ENCODE results near the gene RHBDF2. TPM values are rescaled to one million over a fixed set of nuclear protein-coding genes. Genes with fewer than 3 reads are reported as not detected.

Gene RHBDF2
- total RNA-seq, 2 experiments from 2014 or later = 144 to 173 TPM

GRCh38 chr17:76446449-76447231 is 54.6 kb downstream of the RHBDF2 start:
- no peak overlapping the region for H3K27ac ChIP-seq (ENCODE audit: low read depth, low read length, poor library complexity, severe bottlenecking)
- peaks cover 100% of the 10 kb centered on the region for H3K79me2 ChIP-seq (ENCODE audit: insufficient read depth, low read depth, low read length)
- peak overlapping the region; percentile 86; the same call in 1 of the 2 replicates for H3K4me2 ChIP-seq (ENCODE audit: low read length)
- TF ChIP-seq, protein P1, sequence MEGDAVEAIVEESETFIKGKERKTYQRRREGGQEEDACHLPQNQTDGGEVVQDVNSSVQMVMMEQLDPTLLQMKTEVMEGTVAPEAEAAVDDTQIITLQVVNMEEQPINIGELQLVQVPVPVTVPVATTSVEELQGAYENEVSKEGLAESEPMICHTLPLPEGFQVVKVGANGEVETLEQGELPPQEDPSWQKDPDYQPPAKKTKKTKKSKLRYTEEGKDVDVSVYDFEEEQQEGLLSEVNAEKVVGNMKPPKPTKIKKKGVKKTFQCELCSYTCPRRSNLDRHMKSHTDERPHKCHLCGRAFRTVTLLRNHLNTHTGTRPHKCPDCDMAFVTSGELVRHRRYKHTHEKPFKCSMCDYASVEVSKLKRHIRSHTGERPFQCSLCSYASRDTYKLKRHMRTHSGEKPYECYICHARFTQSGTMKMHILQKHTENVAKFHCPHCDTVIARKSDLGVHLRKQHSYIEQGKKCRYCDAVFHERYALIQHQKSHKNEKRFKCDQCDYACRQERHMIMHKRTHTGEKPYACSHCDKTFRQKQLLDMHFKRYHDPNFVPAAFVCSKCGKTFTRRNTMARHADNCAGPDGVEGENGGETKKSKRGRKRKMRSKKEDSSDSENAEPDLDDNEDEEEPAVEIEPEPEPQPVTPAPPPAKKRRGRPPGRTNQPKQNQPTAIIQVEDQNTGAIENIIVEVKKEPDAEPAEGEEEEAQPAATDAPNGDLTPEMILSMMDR (conservative IDR thresholded peaks at IDR 0.05; ENCODE audit: low read length) = no peak
- TF ChIP-seq EZH2phosphoT487 (IDR thresholded peaks at IDR 0.05; ENCODE audit: borderline replicate concordance, low read depth, low read length) = no peak
- no TSS peak for BruUV-seq (replicated peaks)
- H3K4me3 ChIP-seq (ENCODE audit: low read depth, low read length, poor library complexity, severe bottlenecking) = no peak overlapping the region
- intact Hi-C loops (cut with micrococcal nuclease; ENCODE audit: unreplicated experiment) = no loop called here
- CTCF ChIA-PET (ENCODE audit: unreplicated experiment) = interaction anchor here (0.6 to 0.9 kb wide), 2 partner anchors 12 to 38 kb away, joined by 3 read pairs; no protein-coding TSS in a partner anchor
- DNase-seq (ENCODE audit: low spot score) = no peak
- no peak overlapping the region for H2AFZ ChIP-seq (ENCODE audit: low read length)
- POLR2A ChIA-PET = no interaction called here
- peaks cover 28% of the 10 kb centered on the region; the same call in 1 of the 2 replicates for H3K36me3 ChIP-seq (ENCODE audit: insufficient read depth, low read length)
- H4K20me1 ChIP-seq (ENCODE audit: insufficient read depth, low read length) = peaks cover 64% of the 10 kb centered on the region
- H3K4me1 ChIP-seq (ENCODE audit: insufficient read depth, low read length, poor library complexity, severe bottlenecking) = peaks cover 94% of the 10 kb centered on the region
- H3K9me2 ChIP-seq (ENCODE audit: insufficient read depth, low read length) = no peaks in the 10 kb centered on the region
- no peaks in the 10 kb centered on the region for H3K9me3 ChIP-seq (ENCODE audit: low read length)

DNA sequence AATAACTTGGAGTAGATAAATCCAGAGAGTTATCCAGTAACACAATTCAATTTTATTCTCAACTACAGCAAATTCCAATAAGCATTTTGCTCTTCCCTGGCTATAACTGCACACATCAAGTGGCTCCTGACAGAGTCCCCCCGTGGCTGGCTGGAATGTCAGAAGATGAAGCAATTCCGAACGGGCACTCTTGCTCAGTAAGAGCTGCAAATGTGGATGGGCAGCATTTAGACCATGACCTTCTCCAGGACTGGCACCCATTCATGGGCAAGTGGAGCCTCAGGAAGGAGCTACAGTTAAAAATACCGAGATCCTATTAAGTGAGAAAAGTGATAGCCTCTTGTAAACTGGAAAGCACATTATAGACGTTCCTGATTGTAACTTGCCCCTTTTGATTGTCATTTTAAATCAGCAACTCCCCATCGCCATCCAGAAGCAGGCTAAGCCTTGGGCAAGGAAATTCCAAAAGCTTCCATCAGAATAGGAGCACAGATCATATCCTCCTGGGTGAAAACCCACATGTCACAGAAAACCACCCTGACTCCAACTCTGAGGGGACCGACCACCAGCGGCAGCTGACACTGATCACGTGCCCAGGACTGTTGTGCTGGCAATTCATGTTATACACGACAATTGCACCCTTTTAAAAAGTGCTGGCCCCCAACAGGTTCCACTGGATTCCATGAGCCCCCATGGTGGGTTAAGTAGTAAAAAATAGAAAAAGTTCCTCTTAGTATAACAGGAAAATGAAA is 55.4 kb downstream of the RHBDF2 start:
- Histone ChIP-seq H3K4me3 (ENCODE audit: low read depth, low read length, poor library complexity, severe bottlenecking) (peak overlapping the region; percentile 56), H4K20me1 (ENCODE audit: insufficient read depth, low read length) (peaks cover 58% of the 10 kb centered on the region), H3K4me2 (ENCODE audit: low read length) (peak overlapping the region; percentile 86), H3K4me1 (ENCODE audit: insufficient read depth, low read length, poor library complexity, severe bottlenecking) (peaks cover 94% of the 10 kb centered on the region), H3K9me2 (ENCODE audit: insufficient read depth, low read length) (no peaks in the 10 kb centered on the region), H3K79me2 (ENCODE audit: insufficient read depth, low read depth, low read length) (peaks cover 100% of the 10 kb centered on the region), H3K27ac (ENCODE audit: low read depth, low read length, poor library complexity, severe bottlenecking) (peak overlapping the region; percentile 34), H2AFZ (ENCODE audit: low read length) (no peak overlapping the region), H3K36me3 (ENCODE audit: insufficient read depth, low read length) (peaks cover 24% of the 10 kb centered on the region; the same call in 1 of the 2 replicates), H3K9me3 (ENCODE audit: low read length) (no peaks in the 10 kb centered on the region)
- no peak for DNase-seq (ENCODE audit: low spot score)
- ChIA-PET CTCF (ENCODE audit: unreplicated experiment) (interaction anchor here (0.8 to 1.0 kb wide), 3 partner anchors 13 to 48 kb away, joined by 3 read pairs; no protein-coding TSS in a partner anchor), POLR2A (interaction anchor here (0.7 to 1.8 kb wide), 6 partner anchors 9 to 867 kb away, joined by 3 to 12 read pairs (median 3); no protein-coding TSS in a partner anchor)
- BruUV-seq (replicated peaks) = no TSS peak
- TF ChIP-seq, protein P1 (conservative IDR thresholded peaks at IDR 0.05; ENCODE audit: low read length) = no peak
- no peak for TF ChIP-seq EZH2phosphoT487 (IDR thresholded peaks at IDR 0.05; ENCODE audit: borderline replicate concordance, low read depth, low read length)
- intact Hi-C loops (cut with micrococcal nuclease; ENCODE audit: unreplicated experiment) = no loop called here
